DMS53 treated with DMSO at 0.1 percent for 48 hours (cell line): ENCODE measurements around the gene ZNF467.

ENCODE experiments used
- DNase-seq: peaks from one replicate; lab custom pipeline; 2025; ENCODE audit not compliant: unreplicated experiment; lab: John Stamatoyannopoulos, UW

Gene ZNF467

GRCh38 chr7:149773446-149774236 lies at the start of gene ZNF467:
Gene ZNF467, minus strand, starts transcription at chr7:149773588. Its CDS starts 2,556 bp downstream, at chr7:149771032.
- DNase-seq: peak; percentile 23

GRCh38 chr7:149822353-149822943 lies 49.1 kb upstream of the ZNF467 start:
- no peak for DNase-seq

DNA sequence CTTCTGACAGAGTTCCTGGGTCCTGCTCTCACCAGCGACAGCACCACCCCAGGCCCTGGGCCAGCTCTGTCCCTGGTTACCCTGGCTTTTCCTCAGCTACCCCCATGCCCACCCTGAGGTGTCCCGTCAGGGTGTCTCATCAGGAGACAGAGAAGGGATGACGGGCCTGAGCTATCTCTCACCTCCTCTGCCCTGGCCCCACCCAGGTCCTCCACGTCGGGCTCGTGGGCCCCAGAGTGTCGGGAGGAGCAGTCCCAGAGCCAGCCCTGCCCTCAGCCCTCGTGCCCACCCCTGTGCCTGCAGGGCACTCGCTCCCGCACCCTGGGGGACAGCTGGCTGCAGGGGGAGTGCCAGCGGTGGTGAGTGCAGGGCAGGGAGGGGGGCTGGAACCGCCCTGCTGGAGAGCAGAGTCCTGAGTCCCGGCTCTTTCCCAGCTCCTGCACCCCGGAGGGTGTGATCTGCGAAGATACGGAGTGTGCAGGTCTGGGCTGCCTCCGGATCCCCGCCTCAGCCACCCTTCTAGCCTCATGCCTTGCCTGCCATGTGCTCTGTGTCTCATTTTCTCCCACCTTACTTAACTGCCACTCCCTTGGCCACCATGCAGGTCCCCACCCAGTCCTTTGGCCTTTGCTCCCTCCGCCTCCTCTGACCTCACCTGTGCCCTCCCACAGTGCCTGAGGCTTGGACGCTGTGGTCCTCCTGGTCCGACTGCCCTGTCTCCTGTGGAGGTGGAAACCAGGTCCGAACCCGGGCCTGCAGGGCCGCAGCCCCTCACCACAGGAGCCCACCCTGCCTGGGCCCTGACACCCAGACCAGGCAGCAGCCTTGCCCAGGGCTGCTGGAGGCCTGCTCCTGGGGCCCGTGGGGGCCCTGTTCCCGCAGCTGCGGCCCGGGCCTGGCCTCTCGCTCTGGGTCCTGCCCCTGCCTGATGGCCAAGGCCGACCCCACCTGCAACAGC lies 48.1 kb upstream of the ZNF467 start:
- DNase-seq: no peak

- DNase-seq: no peak
Observed at GRCh38 chr7:149820622-149821190, 47.3 kb upstream of the ZNF467 start.

GRCh38 chr7:149819961-149820340 lies 46.6 kb upstream of the ZNF467 start:
- DNase-seq: no peak

- no peak for DNase-seq
Observed at GRCh38 chr7:149819141-149819960, 46.0 kb upstream of the ZNF467 start.

GRCh38 chr7:149818536-149818840 lies 45.1 kb upstream of the ZNF467 start:
- DNase-seq: no peak

DNA sequence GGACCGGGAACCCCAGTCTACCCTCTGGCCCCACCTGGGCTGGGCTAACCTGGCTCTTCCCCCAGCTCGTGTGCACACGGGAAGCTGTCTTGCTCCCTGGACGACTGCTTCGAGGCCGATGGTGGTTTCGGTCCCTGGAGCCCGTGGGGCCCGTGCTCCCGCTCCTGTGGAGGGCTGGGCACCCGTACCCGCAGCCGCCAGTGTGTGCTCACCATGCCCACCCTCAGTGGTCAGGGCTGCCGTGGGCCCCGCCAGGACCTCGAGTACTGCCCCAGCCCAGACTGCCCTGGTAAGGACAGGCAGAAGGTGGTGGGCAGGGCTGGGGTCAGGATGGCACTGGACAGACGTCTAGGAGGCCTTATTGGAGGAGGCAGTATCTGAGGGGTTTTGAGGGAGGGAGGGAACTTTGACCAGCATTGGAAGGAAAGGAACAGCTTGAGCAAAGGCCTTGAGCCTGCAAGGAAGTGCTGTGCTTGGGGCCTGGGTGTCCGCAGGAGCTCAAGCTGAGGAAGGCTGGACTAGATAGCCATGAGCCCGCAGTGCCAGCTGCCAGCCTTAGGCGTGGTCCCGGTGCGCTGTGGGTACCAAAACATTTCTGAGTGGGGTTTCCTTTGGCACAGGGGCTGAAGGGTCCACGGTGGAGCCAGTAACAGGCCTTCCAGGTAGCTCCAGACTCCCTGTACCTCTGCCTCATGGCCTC lies 44.6 kb upstream of the ZNF467 start:
- no peak for DNase-seq

DNA sequence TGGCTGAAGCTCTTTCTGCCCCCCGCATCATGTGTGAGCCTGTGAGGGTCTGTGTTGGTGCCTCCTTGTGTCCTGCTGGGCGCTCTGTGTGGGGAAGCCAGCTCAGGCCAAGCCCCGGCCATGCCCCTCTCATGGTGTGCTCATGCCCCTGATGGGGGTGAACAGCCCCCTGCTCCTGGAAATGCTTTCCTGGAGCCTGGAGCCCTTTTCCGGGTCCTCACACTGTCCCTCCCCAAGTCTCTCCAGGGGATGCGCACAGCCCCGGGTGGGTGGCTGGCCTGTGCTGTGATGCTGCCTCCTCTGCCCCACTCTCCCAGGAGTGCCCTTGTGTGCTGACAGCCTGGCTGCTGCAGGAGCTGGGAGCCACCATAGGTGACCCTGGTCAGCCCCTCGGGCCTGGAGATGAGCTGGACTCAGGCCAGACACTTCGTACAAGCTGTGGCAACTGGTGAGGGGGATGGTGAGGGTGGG lies 43.9 kb upstream of the ZNF467 start:
- DNase-seq: no peak

GRCh38 chr7:149816794-149817193 lies 43.4 kb upstream of the ZNF467 start:
- no peak for DNase-seq

DNA sequence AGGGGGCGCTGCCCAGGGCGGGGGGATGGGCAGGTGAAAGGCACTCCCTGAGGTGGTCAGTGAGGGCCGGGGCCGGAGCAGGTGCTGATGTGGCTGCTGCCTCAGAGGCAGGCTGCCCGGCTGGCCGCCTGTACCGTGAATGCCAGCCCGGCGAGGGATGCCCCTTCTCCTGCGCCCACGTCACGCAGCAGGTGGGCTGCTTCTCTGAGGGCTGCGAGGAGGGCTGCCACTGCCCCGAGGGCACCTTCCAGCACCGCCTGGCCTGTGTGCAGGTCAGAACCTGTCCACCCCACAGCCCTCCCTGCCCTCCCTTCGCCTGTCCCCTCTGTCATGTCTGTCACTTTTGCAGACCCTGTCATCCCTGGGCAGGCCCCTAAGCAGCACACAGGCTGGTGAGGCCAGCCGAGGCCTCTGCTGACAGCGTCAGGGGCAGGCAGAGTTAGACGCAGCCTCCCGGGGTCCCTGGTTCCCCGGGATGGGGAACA lies 42.9 kb upstream of the ZNF467 start:
- DNase-seq: no peak

- DNase-seq: no peak
Observed at GRCh38 chr7:149815661-149816266, 42.4 kb upstream of the ZNF467 start.

GRCh38 chr7:149815121-149815520 lies 41.7 kb upstream of the ZNF467 start:
- no peak for DNase-seq

DNA sequence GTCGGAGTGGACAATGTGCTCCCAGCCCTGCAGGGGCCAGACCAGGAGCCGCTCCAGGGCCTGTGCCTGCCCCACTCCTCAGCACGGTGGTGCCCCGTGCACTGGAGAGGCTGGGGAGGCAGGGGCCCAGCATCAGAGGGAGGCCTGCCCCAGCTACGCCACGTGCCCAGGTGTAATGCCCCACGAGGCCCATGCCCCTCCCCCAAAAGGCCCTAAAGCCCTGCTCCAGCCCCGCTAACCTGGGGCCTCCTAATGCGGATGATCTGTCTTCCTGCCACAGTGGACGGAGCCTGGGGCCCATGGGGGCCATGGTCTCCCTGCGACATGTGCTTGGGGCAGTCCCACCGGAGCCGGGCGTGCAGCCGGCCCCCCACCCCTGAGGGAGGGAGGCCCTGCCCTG lies 41.1 kb upstream of the ZNF467 start:
- no peak for DNase-seq

- DNase-seq: no peak
Observed at GRCh38 chr7:149813254-149814035, 40.1 kb upstream of the ZNF467 start.

DNA sequence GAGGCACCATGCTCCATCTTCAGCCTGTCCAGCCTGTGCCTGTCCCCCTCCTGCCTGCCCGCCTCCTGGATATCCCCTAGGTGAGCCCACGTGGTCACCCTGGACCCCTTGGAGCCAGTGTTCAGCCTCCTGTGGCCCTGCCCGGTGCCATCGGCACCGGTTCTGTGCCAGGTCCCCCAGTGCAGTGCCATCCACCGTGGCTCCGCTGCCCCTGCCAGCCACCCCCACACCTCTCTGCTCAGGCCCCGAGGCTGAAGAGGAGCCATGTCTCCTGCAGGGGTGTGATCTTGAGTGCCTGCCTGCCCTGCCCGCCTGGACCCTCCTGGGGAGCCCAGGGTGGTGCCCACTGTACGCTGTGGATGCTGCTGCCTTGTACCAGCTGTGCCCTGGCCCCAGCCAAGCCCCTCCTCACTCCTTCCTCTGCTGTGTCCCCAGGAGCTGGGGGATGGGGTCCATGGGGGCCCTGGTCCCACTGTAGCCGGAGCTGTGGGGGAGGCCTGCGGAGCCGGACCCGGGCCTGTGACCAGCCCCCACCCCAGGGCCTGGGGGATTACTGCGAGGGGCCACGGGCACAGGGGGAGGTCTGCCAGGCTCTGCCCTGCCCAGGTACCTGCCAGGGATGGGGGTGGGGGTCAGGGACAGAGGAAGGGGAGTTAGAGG lies 38.6 kb upstream of the ZNF467 start:
- DNase-seq: no peak

GRCh38 chr7:149811221-149811620 lies 37.8 kb upstream of the ZNF467 start:
- no peak for DNase-seq

GRCh38 chr7:149809215-149809614 lies 35.8 kb upstream of the ZNF467 start:
- no peak for DNase-seq
